Ishikawa (cell line): ENCODE measurements around the gene BOLL.

Source experiments
- CEBPB ChIP-seq: IDR thresholded peaks from 2 replicates; pipeline ENCODE4 v1.6.1; 2012
- CREB1 ChIP-seq: IDR thresholded peaks from 2 replicates; pipeline ENCODE4 v1.6.1; 2012; ENCODE audit warnings: low read depth
- EGR1 ChIP-seq: IDR thresholded peaks from 2 replicates; pipeline ENCODE4 v1.6.1; 2012
- EP300 ChIP-seq: IDR thresholded peaks from 2 replicates; pipeline ENCODE4 v1.6.1; 2012; ENCODE audit warnings: borderline replicate concordance
- FOXM1 ChIP-seq: IDR thresholded peaks from 2 replicates; pipeline ENCODE4 v1.6.1; 2012; ENCODE audit warnings: low read depth, borderline replicate concordance
- MAX ChIP-seq: IDR thresholded peaks from 2 replicates; pipeline ENCODE4 v1.6.1; 2012
- NFIC ChIP-seq: IDR thresholded peaks from 2 replicates; pipeline ENCODE4 v1.6.1; 2012
- RAD21 ChIP-seq: IDR thresholded peaks from 2 replicates; pipeline ENCODE4 v1.6.1; 2012; ENCODE audit warnings: low read depth
- TAF1 ChIP-seq: IDR thresholded peaks from 2 replicates; pipeline ENCODE4 v1.6.1; 2012; ENCODE audit warnings: low read depth, mild to moderate bottlenecking
- TCF12 ChIP-seq: IDR thresholded peaks from 2 replicates; pipeline ENCODE4 v1.6.1; 2012; ENCODE audit warnings: low read depth
- TEAD4 ChIP-seq: IDR thresholded peaks from 2 replicates; pipeline ENCODE4 v1.6.1; 2012
- USF1 ChIP-seq: IDR thresholded peaks from 2 replicates; pipeline ENCODE4 v1.6.1; 2012
- YY1 ChIP-seq: IDR thresholded peaks from 2 replicates; pipeline ENCODE4 v1.6.1; 2012; ENCODE audit warnings: low read depth
- ZBTB7A ChIP-seq: IDR thresholded peaks from 2 replicates; pipeline ENCODE4 v1.6.1; 2012; ENCODE audit warnings: low read depth
- TF ChIP-seq, protein P1 (sequence below): IDR thresholded peaks from 2 replicates; pipeline ENCODE4 v1.6.1; 2012; ENCODE audit warnings: low read depth, mild to moderate bottlenecking

The BOLL gene

GRCh38 chr2:197798187-197798586 is 13.1 kb upstream of the BOLL start:
- TF ChIP-seq ZBTB7A = no peak
- TF ChIP-seq FOXM1 = no peak
- no peak for TF ChIP-seq MAX
- no peak for TF ChIP-seq CEBPB
- TF ChIP-seq, protein P1, sequence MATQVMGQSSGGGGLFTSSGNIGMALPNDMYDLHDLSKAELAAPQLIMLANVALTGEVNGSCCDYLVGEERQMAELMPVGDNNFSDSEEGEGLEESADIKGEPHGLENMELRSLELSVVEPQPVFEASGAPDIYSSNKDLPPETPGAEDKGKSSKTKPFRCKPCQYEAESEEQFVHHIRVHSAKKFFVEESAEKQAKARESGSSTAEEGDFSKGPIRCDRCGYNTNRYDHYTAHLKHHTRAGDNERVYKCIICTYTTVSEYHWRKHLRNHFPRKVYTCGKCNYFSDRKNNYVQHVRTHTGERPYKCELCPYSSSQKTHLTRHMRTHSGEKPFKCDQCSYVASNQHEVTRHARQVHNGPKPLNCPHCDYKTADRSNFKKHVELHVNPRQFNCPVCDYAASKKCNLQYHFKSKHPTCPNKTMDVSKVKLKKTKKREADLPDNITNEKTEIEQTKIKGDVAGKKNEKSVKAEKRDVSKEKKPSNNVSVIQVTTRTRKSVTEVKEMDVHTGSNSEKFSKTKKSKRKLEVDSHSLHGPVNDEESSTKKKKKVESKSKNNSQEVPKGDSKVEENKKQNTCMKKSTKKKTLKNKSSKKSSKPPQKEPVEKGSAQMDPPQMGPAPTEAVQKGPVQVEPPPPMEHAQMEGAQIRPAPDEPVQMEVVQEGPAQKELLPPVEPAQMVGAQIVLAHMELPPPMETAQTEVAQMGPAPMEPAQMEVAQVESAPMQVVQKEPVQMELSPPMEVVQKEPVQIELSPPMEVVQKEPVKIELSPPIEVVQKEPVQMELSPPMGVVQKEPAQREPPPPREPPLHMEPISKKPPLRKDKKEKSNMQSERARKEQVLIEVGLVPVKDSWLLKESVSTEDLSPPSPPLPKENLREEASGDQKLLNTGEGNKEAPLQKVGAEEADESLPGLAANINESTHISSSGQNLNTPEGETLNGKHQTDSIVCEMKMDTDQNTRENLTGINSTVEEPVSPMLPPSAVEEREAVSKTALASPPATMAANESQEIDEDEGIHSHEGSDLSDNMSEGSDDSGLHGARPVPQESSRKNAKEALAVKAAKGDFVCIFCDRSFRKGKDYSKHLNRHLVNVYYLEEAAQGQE = no peak
- no peak for TF ChIP-seq TAF1
- TF ChIP-seq EGR1 = no peak
- TF ChIP-seq CREB1 = no peak
- no peak for TF ChIP-seq NFIC
- TF ChIP-seq TCF12 = no peak
- no peak for TF ChIP-seq RAD21
- no peak for TF ChIP-seq TEAD4
- TF ChIP-seq YY1 = no peak
- TF ChIP-seq EP300 = no peak
- no peak for TF ChIP-seq USF1

DNA sequence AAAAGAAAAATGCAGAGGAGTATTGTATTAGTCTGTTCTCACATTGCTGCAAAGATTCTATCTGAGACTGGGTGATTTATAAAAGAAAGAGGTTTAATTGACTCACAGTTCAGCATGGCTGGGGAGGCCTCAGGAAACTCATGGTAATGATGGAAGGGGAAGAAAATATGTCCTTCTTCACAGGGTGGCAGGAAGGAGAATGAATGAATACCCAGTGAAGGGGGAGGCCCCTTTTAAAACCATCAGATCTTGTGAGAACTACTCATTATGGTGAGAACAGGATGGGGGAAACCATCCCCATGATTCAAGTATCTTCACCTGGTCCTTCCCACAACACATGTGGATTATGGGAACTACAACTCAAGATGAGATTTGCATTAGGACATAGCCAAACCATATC is 10.2 kb upstream of the BOLL start:
- TF ChIP-seq TCF12 (no peak), EP300 (no peak), RAD21 (no peak), ZBTB7A (no peak), MAX (no peak), NFIC (no peak), FOXM1 (no peak), CEBPB (no peak), USF1 (no peak), TEAD4 (no peak), CREB1 (no peak), TAF1 (no peak), EGR1 (no peak), YY1 (no peak)
- TF ChIP-seq, protein P1 = no peak

DNA sequence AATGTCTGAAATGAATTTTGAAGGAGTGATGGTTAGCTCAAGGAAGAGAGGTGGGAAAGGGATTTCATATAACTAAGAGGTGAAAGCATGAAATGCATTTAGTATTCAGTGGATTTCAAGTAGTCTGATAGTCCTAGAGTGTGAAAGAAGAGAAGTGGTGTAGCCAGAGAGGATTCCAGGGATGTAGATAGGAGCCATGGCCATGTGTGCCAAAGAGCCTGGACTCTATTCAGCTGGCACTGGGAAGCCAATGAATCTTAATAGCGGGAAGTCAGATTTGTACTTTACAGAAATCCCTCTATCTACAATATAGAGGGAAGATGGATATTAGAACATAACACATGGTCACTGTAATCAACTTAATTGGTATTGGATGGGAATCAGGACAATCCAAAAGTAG is 8.3 kb upstream of the BOLL start:
- TF ChIP-seq YY1 = no peak
- TF ChIP-seq TEAD4 = no peak
- TF ChIP-seq NFIC = no peak
- TF ChIP-seq, protein P1 = no peak
- no peak for TF ChIP-seq RAD21
- TF ChIP-seq EP300 = no peak
- no peak for TF ChIP-seq FOXM1

DNA sequence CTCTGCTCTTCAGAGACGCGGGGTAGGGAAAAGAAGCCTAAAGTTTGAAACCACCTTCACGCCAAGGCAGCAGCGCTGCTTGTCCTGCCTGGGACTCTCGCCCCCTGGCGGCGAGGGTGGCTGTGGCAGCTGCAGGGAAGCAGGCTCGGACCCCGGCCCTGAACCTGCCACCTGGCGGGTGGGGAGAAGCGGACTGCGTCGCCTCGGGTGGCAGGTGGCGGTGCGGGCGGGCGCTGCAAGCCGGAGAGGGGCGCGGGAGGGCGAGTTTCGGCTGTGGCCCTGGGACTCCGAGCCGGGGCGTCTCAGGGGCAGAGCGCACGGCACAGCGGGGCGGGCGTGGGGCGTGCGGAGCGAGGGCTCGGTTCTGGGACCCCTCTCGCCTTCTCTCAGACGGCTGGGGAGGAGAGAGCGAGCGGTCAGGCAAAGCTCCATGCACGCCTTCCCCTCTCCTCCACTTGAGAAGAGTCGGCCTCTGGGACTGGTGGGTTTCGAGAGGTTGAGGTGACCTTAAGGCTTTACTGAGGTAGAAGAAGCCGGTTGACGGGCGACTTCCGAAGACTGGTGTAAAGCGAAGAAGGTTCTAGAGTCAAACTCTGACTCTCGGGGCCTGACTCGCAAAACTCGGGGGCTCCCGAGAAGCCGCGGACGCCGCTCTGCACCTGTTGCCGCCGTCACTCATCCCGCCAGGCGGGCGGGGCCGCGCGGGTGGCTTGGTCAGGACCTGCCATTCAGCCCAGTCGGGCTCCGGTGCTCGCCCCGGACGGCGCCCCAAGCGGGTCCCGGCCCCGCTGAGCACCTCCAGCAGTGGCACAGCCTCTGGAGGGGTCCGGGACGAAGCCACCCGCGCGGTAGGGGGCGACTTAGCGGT is 1.1 kb upstream of the BOLL start:
- TF ChIP-seq TCF12 (no peak), ZBTB7A (no peak), EP300 (no peak), CREB1 (no peak), RAD21 (no peak), CEBPB (no peak), FOXM1 (no peak), NFIC (no peak), YY1 (no peak), TAF1 (no peak), USF1 (no peak), MAX (no peak), TEAD4 (no peak), EGR1 (no peak)
- TF ChIP-seq, protein P1 = no peak
